ENCODE data around the gene FPR2. TPM values are rescaled to one million over a fixed set of nuclear protein-coding genes. Genes with fewer than 3 reads are reported as not detected.

The FPR2 gene
- polyA plus RNA-seq, 1 donor from 2014 or later, result not detected

GRCh38 chr19:51808333-51808986, 47.5 kb downstream of the FPR2 start:
- H3F3A ChIP-seq (ENCODE audit: insufficient read depth, low read length, poor library complexity, severe bottlenecking), result no peaks in the 10 kb centered on the region
- no peak overlapping the region for H3K27ac ChIP-seq (ENCODE audit: low read length)
- H2AFZ ChIP-seq (ENCODE audit: low read depth, low read length), result no peak overlapping the region
- H3K4me3 ChIP-seq (ENCODE audit: low read length), result no peak overlapping the region
- H3K9ac ChIP-seq (ENCODE audit: low read length), result no peak overlapping the region
- no peaks in the 10 kb centered on the region for H3K79me2 ChIP-seq (replicated peaks; ENCODE audit: insufficient read depth, low read length)
- no peaks in the 10 kb centered on the region for H3K36me3 ChIP-seq (ENCODE audit: insufficient read depth, low read length)
- H3K4me2 ChIP-seq (ENCODE audit: low read length), result no peak overlapping the region
- no peaks in the 10 kb centered on the region for H3K9me3 ChIP-seq (ENCODE audit: low read length)
- no peak for TF ChIP-seq SMC3 (conservative IDR thresholded peaks at IDR 0.05; ENCODE audit: poor library complexity)
- no peak for TF ChIP-seq POLR2AphosphoS5 (IDR thresholded peaks at IDR 0.05)
- no peak for TF ChIP-seq MXI1 (conservative IDR thresholded peaks at IDR 0.05; ENCODE audit: poor library complexity, severe bottlenecking)
- no peak for TF ChIP-seq EP300 (conservative IDR thresholded peaks at IDR 0.05; ENCODE audit: poor library complexity, severe bottlenecking)
- no peak for TF ChIP-seq EZH2 (IDR thresholded peaks at IDR 0.05; ENCODE audit: borderline replicate concordance, insufficient read depth, low read length, poor library complexity, severe bottlenecking)
- no peak for TF ChIP-seq REST (IDR thresholded peaks at IDR 0.05; ENCODE audit: borderline replicate concordance)
- TF ChIP-seq TAF1 (IDR thresholded peaks at IDR 0.05; ENCODE audit: low read depth), result no peak
- TF ChIP-seq RAD21 (conservative IDR thresholded peaks at IDR 0.05), result no peak
- no peak for TF ChIP-seq CTCF (IDR thresholded peaks at IDR 0.05; ENCODE audit: poor library complexity, severe bottlenecking)
- no peaks in the 10 kb centered on the region for H3K9me2 ChIP-seq (ENCODE audit: insufficient read depth, low read length)
- H3K27me3 ChIP-seq (ENCODE audit: insufficient read depth, low read depth, low read length), result no peaks in the 10 kb centered on the region
- no peaks in the 10 kb centered on the region for H4K20me1 ChIP-seq (ENCODE audit: insufficient read depth)

GRCh38 chr19:51809787-51810186, 48.8 kb downstream of the FPR2 start:
- TF ChIP-seq MXI1 (conservative IDR thresholded peaks at IDR 0.05; ENCODE audit: poor library complexity, severe bottlenecking) (no peak), EZH2 (IDR thresholded peaks at IDR 0.05; ENCODE audit: borderline replicate concordance, insufficient read depth, low read length, poor library complexity, severe bottlenecking) (no peak), TAF1 (IDR thresholded peaks at IDR 0.05; ENCODE audit: low read depth) (no peak), REST (IDR thresholded peaks at IDR 0.05; ENCODE audit: borderline replicate concordance) (no peak), POLR2AphosphoS5 (IDR thresholded peaks at IDR 0.05) (no peak), SMC3 (conservative IDR thresholded peaks at IDR 0.05; ENCODE audit: poor library complexity) (no peak), EP300 (conservative IDR thresholded peaks at IDR 0.05; ENCODE audit: poor library complexity, severe bottlenecking) (no peak), RAD21 (conservative IDR thresholded peaks at IDR 0.05) (no peak), CTCF (IDR thresholded peaks at IDR 0.05; ENCODE audit: poor library complexity, severe bottlenecking) (no peak)
- Histone ChIP-seq H3K9ac (ENCODE audit: low read length) (no peak overlapping the region), H3K36me3 (ENCODE audit: insufficient read depth, low read length) (no peaks in the 10 kb centered on the region), H3K4me3 (ENCODE audit: low read length) (no peak overlapping the region), H2AFZ (ENCODE audit: low read depth, low read length) (no peak overlapping the region), H3K27me3 (ENCODE audit: insufficient read depth, low read depth, low read length) (no peaks in the 10 kb centered on the region), H3K9me3 (ENCODE audit: low read length) (no peaks in the 10 kb centered on the region), H3F3A (ENCODE audit: insufficient read depth, low read length, poor library complexity, severe bottlenecking) (no peaks in the 10 kb centered on the region), H3K27ac (ENCODE audit: low read length) (no peak overlapping the region), H4K20me1 (ENCODE audit: insufficient read depth) (no peaks in the 10 kb centered on the region), H3K4me2 (ENCODE audit: low read length) (no peak overlapping the region), H3K79me2 (replicated peaks; ENCODE audit: insufficient read depth, low read length) (no peaks in the 10 kb centered on the region), H3K9me2 (ENCODE audit: insufficient read depth, low read length) (no peaks in the 10 kb centered on the region)
